Stomach (tissue), 9 donors: ENCODE results near the gene CNTN4. TPM values are rescaled to one million over a fixed set of nuclear protein-coding genes. Genes with fewer than 3 reads are reported as not detected.

Experiments used
- DNase-seq, 2 donors: peaks; one replicate each; pipeline versions ENCODE4 v3.0.0 to v3.0.0-alpha.2; 2013 to 2019
- H3K27ac ChIP-seq, 5 donors: fragments of 200-600 bp in 4 of 5; sonication (generic) in 4 of 5; one replicate each; pipeline ENCODE4 v1.5.1; 2013 to 2019; ENCODE audit warnings: mild to moderate bottlenecking in 1 of 5, moderate library complexity in 1 of 5
- H3K27me3 ChIP-seq, 3 donors: fragments of 200-600 bp; sonication (generic); one replicate each; pipeline ENCODE4 v1.5.1; 2017 to 2019; ENCODE audit warnings: mixed run types in 1 of 3
- H3K36me3 ChIP-seq, 4 donors: fragments of 200-600 bp; sonication (generic); 1 replicate in 3 of 4; 2 replicates in 1 of 4; pipeline ENCODE4 v1.5.1; 2016 to 2019
- H3K4me1 ChIP-seq, 4 donors: fragments of 200-600 bp; sonication (generic); one replicate each; pipeline ENCODE4 v1.5.1; 2016 to 2019
- H3K4me3 ChIP-seq, 4 donors: fragments of 200-600 bp; sonication (generic) in 3 of 4; one replicate each; pipeline ENCODE4 v1.5.1; 2016 to 2019; ENCODE audit warnings: mild to moderate bottlenecking in 1 of 4
- H3K9me3 ChIP-seq, 4 donors: fragments of 200-600 bp; sonication (generic); one replicate each; pipeline ENCODE4 v1.5.1; 2016 to 2019
- CTCF ChIP-seq, 7 experiments: fragments of 450-650 bp in 4 of 7; fragments of 200-600 bp in 3 of 7; sonication (generic) in 3 of 7; IDR thresholded peaks; one replicate each; pipeline ENCODE4 v1.5.1; 2016 to 2019; ENCODE audit warnings: antibody characterized with exemption in 7 of 7, control low read depth in 2 of 7, mild to moderate bottlenecking in 1 of 7
- EP300 ChIP-seq: sonication (generic); formaldehyde crosslinking; IDR thresholded peaks from one replicate; pipeline ENCODE4 v1.6.1; 2017; ENCODE audit warnings: antibody characterized with exemption
- POLR2A ChIP-seq, 4 donors: fragments of 450-650 bp; IDR thresholded peaks; one replicate each; pipeline ENCODE4 v1.6.1; 2016; ENCODE audit warnings: antibody characterized with exemption in 4 of 4, control low read depth in 2 of 4, mild to moderate bottlenecking in 1 of 4, moderate library complexity in 1 of 4
- POLR2AphosphoS5 ChIP-seq, 3 donors: sonication (generic); formaldehyde crosslinking; IDR thresholded peaks; one replicate each; pipeline ENCODE4 v1.6.1; 2016; ENCODE audit warnings: antibody characterized with exemption in 3 of 3
- WGBS, 5 donors: extraction: QIAGEN DNeasy Blood & Tissue Kit in 3 of 5; methylation state at CpG; one replicate each; pipeline versions ENCODE4 v1.1.5 to v1.1.7; 2013 to 2018; 5-methylcytosine and 5-hydroxymethylcytosine counted together
- intact Hi-C: fragments of 100-400 bp; cut with DNase I; formaldehyde crosslinking; loops from one replicate; pipeline ENCODE4 v1.15.1; 2023; ENCODE audit warnings: low total_unique reads
- polyA plus RNA-seq, 3 donors: library from polyadenylated mRNA; stranded (reverse); fragments of 200-250 nt; gene quantifications; one replicate each; pipeline ENCODE4 v1.2.3, GENCODE V29; 2013
- total RNA-seq, 5 donors: library from RNA; depleted of rRNA; stranded (reverse); fragments of >200 nt; gene quantifications; one replicate each; pipeline versions ENCODE4 v1.1.0 to v1.2.3, GENCODE V29; 2014 to 2016
- donor health status: healthy with polysubstance abuse.
- donor health status: Bipolar disorder and iron deficiency.
- donor health status: healthy.

The CNTN4 gene
- total and polyA plus RNA-seq, 8 donors, result 0.45 to 97.0 (median 5.6) TPM

- no peak for TF ChIP-seq CTCF (IDR thresholded peaks at IDR 0.05)
- TF ChIP-seq POLR2A (IDR thresholded peaks at IDR 0.05), result no peak
- no peak for TF ChIP-seq POLR2AphosphoS5 (IDR thresholded peaks at IDR 0.05)
- TF ChIP-seq EP300, result no peak
- no peaks in the 10 kb centered on the region for H3K4me1 ChIP-seq
- no peak overlapping the region for H3K4me3 ChIP-seq
- intact Hi-C loops, result no loop called here
- H3K27ac ChIP-seq, result no peak overlapping the region
- no peaks in the 10 kb centered on the region for H3K27me3 ChIP-seq
- no peak for DNase-seq
- H3K36me3 ChIP-seq, result no peaks in the 10 kb centered on the region
- no peaks in the 10 kb centered on the region for H3K9me3 ChIP-seq
Observed at GRCh38 chr3:2283818-2284217, 185.2 kb downstream of the CNTN4 start.

- DNase-seq, result no peak
- Histone ChIP-seq H3K4me3 (no peak overlapping the region), H3K27ac (no peak overlapping the region), H3K9me3 (no peaks in the 10 kb centered on the region), H3K36me3 (no peaks in the 10 kb centered on the region), H3K4me1 (no peaks in the 10 kb centered on the region), H3K27me3 (no peaks in the 10 kb centered on the region)
- WGBS, 5 donors, result 87 to 94% (median 92%) methylated on average over 3 of the region's 3 CpGs
- TF ChIP-seq EP300, result no peak
- no peak for TF ChIP-seq POLR2AphosphoS5 (IDR thresholded peaks at IDR 0.05)
- intact Hi-C loops, result no loop called here
Observed at GRCh38 chr3:2300938-2301337, 202.3 kb downstream of the CNTN4 start.

- 42 to 89% (median 81%) methylated on average over 1 of the region's 1 CpG for WGBS, 5 donors
Observed at GRCh38 chr3:2301361-2301760, 202.7 kb downstream of the CNTN4 start.

GRCh38 chr3:2303566-2303965, 204.9 kb downstream of the CNTN4 start:
- H3K9me3 ChIP-seq, result peaks cover 0 to 7% (median 2%) of the 10 kb centered on the region in 4 donors
- no peaks in the 10 kb centered on the region for H3K4me1 ChIP-seq
- H3K27ac ChIP-seq, result no peak overlapping the region
- no peaks in the 10 kb centered on the region for H3K27me3 ChIP-seq
- DNase-seq, result peak in 1 of 2 donors; percentile 70
- intact Hi-C loops, result no loop called here
- 10 to 15% (median 12%) methylated on average over 6 of the region's 6 CpGs for WGBS, 5 donors
- TF ChIP-seq POLR2A (IDR thresholded peaks at IDR 0.05) (no peak), EP300 (no peak), POLR2AphosphoS5 (IDR thresholded peaks at IDR 0.05) (no peak), CTCF (IDR thresholded peaks at IDR 0.05) (no peak)
- no peaks in the 10 kb centered on the region for H3K36me3 ChIP-seq
- H3K4me3 ChIP-seq, result no peak overlapping the region

More at GRCh38 chr3:2301361-2301760, 202.7 kb downstream of the CNTN4 start:
- no peak overlapping the region for H3K27ac ChIP-seq
- TF ChIP-seq EP300, result no peak
- no peak for TF ChIP-seq CTCF (IDR thresholded peaks at IDR 0.05)
- no peak for TF ChIP-seq POLR2AphosphoS5 (IDR thresholded peaks at IDR 0.05)
- no peak for TF ChIP-seq POLR2A (IDR thresholded peaks at IDR 0.05)
- no peaks in the 10 kb centered on the region for H3K36me3 ChIP-seq
- no peaks in the 10 kb centered on the region for H3K27me3 ChIP-seq
- no peak for DNase-seq
- no peaks in the 10 kb centered on the region for H3K9me3 ChIP-seq
- H3K4me1 ChIP-seq, result no peaks in the 10 kb centered on the region
- intact Hi-C loops, result no loop called here
- no peak overlapping the region for H3K4me3 ChIP-seq

- intact Hi-C loops, result no loop called here
- no peaks in the 10 kb centered on the region for H3K36me3 ChIP-seq
- no peak overlapping the region for H3K27ac ChIP-seq
- TF ChIP-seq EP300 (no peak), CTCF (IDR thresholded peaks at IDR 0.05) (no peak)
- no peak for DNase-seq
- H3K4me3 ChIP-seq, result no peak overlapping the region
- H3K9me3 ChIP-seq, result peaks cover 0 to 7% (median 2%) of the 10 kb centered on the region in 4 donors
- 63 to 81% (median 77%) methylated on average over 2 of the region's 2 CpGs for WGBS, 5 donors
- H3K4me1 ChIP-seq, result no peaks in the 10 kb centered on the region
- H3K27me3 ChIP-seq, result no peaks in the 10 kb centered on the region
Observed at GRCh38 chr3:2311022-2311421, 212.4 kb downstream of the CNTN4 start.
